Nucleus accumbens (tissue), 56 donors: Measurements from ENCODE around the gene FOXN3.

Source experiments
- DNase-seq, 56 donors: peaks; one replicate each; lab custom pipeline; 2025; lab: John Stamatoyannopoulos, UW

The FOXN3 gene

GRCh38 chr14:89432226-89432625 lies 15.2 kb upstream of the FOXN3 start:
- DNase-seq, result no peak

GRCh38 chr14:89430391-89431236 lies 13.6 kb upstream of the FOXN3 start:
- no peak for DNase-seq

- DNase-seq, result peak in 10 of 56 donors; percentile 3 to 38 (median 12)
Measured at GRCh38 chr14:89429199-89430181, 12.5 kb upstream of the FOXN3 start.

GRCh38 chr14:89428546-89429198 lies 11.6 kb upstream of the FOXN3 start:
- peak in 7 of 56 donors; percentile 6 to 15 (median 11) for DNase-seq

GRCh38 chr14:89428173-89428523 lies 11.1 kb upstream of the FOXN3 start:
- no peak for DNase-seq

- DNase-seq, result no peak
Measured at GRCh38 chr14:89427426-89428172, 10.6 kb upstream of the FOXN3 start.

DNA sequence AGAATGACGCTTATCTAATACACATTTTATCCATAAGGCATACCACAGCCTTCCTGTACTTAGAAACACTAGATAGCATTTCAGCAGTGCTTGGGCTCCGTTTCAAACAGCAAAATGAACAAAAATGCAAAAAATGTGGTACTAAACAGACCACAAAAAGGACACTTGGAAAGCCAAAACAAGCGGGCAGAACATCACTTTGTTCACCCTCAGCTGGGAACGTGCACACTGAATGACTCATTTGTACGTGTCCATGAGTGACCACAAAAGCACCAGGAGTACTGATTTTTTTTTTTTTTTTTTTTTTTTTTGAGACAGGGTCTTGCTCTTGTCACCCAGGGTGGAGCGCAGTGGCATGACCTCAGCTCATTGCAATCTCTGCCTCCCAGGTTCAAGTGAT lies 8.9 kb upstream of the FOXN3 start:
- no peak for DNase-seq

DNA sequence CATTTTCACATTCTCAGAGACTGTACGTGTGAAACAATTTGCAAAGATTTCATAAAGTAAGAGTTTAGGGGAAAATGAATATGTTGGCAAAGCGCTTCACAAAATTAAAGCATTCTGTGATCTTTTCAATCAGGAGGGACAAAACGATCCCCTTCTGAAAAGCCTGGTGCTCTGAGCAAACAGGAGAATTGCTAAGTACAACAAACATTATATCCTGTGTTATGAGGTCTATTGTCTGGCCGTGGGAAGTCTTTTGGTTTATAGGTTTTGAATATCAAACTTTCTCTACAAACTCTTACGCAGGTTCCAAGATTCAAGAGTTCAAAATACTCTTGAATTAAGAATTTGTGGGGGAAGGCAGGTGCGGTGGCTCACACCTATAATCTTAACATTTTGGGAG lies 7.2 kb upstream of the FOXN3 start:
- DNase-seq, result no peak

- DNase-seq, result no peak
Measured at GRCh38 chr14:89422952-89423345, 5.9 kb upstream of the FOXN3 start.

- no peak for DNase-seq
Measured at GRCh38 chr14:89422181-89422951, 5.3 kb upstream of the FOXN3 start.

- DNase-seq, result no peak
Measured at GRCh38 chr14:89420502-89420901, 3.5 kb upstream of the FOXN3 start.

- no peak for DNase-seq
Measured at GRCh38 chr14:89419973-89420482, 3.0 kb upstream of the FOXN3 start.

GRCh38 chr14:89418976-89419375 lies 1.9 kb upstream of the FOXN3 start:
- no peak for DNase-seq

- DNase-seq, result no peak
Measured at GRCh38 chr14:89418452-89418851, 1.4 kb upstream of the FOXN3 start.

DNA sequence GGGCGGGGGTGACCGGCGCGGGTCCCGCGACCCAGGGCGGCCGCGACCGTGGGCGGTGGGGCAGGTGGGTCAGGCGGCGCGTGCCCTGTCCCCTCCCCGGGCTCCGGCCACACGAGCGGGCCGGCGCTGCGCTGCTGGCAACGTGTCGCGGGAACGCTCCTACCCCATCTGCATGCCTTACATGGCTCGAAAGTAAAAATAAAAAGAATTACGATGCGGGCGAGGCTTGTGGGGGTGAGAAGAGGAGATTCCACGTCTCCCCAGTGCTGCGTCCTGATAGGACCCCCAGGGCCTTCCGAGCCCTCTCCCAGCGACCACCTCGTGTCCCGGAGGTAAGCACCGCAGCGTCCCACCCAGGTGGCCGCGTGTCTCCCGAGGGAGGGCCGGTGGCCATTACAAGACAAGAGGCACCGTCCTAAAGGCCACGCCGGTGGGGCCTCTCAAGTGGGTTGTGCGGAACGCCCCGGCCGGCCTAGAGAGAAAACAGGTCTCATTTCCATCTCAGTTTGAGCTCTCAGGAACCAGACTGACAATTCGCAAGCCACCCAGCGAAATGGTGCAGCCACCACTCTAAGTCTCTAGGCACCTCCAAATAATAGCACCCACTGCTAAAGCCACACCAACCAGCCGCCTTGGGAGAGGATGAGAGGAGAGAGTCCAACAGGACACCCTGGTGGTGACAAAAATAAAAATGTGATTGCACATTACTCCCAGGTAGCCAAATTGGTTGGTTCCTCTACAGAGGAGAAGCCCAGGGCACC lies 612 bp upstream of the FOXN3 start:
- DNase-seq, result peak in 40 of 56 donors; percentile 25 to 77 (median 53)

DNA sequence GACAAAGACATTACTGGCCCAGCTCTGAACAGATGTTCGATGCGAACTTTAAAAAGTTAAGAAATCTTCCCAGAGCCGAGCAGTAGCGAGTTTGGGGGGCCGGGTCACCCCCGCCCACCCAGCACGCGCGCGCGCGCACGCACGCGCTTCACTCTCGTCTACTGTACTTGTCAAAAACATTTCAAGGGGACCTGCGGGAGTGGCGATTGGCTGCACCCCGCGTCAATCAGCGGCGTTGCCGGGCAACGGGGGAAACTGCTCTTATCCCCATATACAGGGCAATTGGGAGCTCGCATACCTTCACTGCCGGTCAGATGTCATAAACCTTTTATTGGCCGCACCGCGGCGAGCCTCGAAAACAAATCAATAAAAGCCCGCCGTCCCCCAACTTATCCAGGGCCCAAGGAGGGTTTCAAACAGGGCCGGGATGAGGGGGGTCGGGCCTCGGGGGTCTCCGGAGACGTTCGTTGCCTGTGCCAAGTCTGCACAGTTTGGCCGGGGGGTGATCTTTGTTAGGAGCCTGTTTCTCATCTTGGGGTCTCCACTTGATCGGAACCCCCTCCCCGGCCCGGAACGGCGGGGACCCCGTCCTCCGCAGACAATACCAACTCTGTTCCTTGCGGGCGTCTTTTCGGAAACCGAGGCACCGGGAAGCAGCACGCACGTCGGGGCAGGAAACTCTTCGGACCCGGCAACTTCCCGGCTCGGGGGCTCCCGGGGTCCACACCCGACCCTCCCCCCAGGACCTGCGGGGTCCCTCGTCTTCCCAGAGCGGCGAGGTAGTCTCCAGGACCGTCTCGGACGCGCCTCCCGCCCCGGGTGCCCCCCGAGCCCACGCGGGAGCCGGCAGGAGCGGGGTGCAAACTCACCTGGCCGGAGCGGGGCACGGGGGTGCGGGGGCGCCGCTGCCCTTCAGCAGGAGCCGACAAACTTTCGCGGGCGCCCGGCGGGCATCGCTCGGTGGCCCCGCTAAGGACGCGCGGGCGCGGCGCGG lies 734 bp downstream of the FOXN3 start:
- peak; percentile 17 to 98 (median 92) for DNase-seq

DNA sequence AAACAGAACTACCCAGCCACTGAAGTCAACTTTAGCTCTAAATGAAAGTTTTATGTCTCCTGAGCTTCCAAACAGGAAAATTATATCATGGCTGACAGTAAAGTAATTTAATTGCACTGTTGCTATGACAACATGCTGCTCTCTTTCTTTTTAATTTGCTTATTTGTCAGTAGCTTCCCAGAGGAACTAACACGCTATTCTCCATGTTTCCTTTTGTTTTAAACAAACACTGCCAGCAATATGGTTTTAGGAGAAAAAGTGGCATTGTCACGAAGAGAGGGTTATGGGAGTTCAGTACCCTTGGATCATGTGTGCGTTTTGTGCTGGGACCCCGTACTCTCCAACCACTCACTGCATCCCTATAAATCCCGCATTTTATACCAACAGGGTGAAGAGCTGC lies 1.9 kb downstream of the FOXN3 start:
- DNase-seq, result no peak
